ENCODE results near the gene MAT2A. TPM values are rescaled to one million over a fixed set of nuclear protein-coding genes. Genes with fewer than 3 reads are reported as not detected.

MAT2A gene
- total and polyA plus RNA-seq, 4 experiments from 2014 or later = 75.4 to 182 (median 151) TPM

GRCh38 chr2:85547859-85548607 lies 9.1 kb downstream of the MAT2A start:
- H3K36me3 Mint-ChIP-seq = peaks cover 35 to 61% of the 10 kb centered on the region in 2 donors
- Histone ChIP-seq H3K27ac (ENCODE audit: low read depth, low read length) (no peak overlapping the region), H3K4me3 (ENCODE audit: low read length in 2 of 2) (no peak overlapping the region), H3K9me3 (ENCODE audit: control insufficient read depth in 1 of 2, low read length in 2 of 2) (no peaks in the 10 kb centered on the region), H3K36me3 (ENCODE audit: insufficient read depth, low read length) (peaks cover 45% of the 10 kb centered on the region), H3K27me3 (ENCODE audit: insufficient read depth, low read length) (no peaks in the 10 kb centered on the region), H3K4me1 (ENCODE audit: insufficient read depth, low read length) (no peaks in the 10 kb centered on the region)
- intact Hi-C loops (cut with micrococcal nuclease) = no loop called here
- H3K4me3 Mint-ChIP-seq = no peak overlapping the region
- DNase-seq = no peak
- H3K27ac Mint-ChIP-seq = peak overlapping the region in 4 of 7 donors; percentile 13 to 51 (median 44)
- no peaks in the 10 kb centered on the region for H3K27me3 Mint-ChIP-seq
- POLR2A ChIA-PET (ENCODE audit: partially characterized antibody) = interaction anchor here (1.2 to 7.8 kb wide), 3 partner anchors 8 to 128 kb away, joined by 3 to 113 read pairs (median 92); partner anchors contain the start of genes C2orf68, MAT2A and SH2D6
- no peaks in the 10 kb centered on the region for H3K9me3 Mint-ChIP-seq
- CTCF ChIA-PET (ENCODE audit: partially characterized antibody) = interaction anchor here (1.1 to 12.4 kb wide), 7 partner anchors 9 to 247 kb away, joined by 3 to 378 read pairs (median 7); partner anchors contain the start of genes MAT2A and SH2D6
- peaks cover 4 to 10% (median 6%) of the 10 kb centered on the region in 4 donors for H3K4me1 Mint-ChIP-seq

DNA sequence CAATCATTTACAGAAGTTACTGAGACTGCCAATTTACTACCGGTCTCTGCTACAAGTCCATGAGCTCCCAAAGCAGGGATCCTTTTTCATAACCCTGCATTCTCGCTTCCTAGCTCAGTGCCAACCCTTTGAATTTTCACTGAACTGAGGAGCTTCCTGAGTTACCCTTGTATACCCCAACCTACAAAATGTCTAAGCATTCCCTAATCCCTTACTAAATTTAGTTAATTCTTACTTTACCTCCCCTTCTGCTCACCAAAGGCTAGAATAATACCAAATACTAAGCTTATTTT lies 9.6 kb downstream of the MAT2A start:
- DNase-seq = no peak
- Histone ChIP-seq H3K27me3 (ENCODE audit: insufficient read depth, low read length) (no peaks in the 10 kb centered on the region), H3K36me3 (ENCODE audit: insufficient read depth, low read length) (peaks cover 44% of the 10 kb centered on the region), H3K9me3 (ENCODE audit: control insufficient read depth in 1 of 2, low read length in 2 of 2) (no peaks in the 10 kb centered on the region), H3K4me1 (ENCODE audit: insufficient read depth, low read length) (no peaks in the 10 kb centered on the region), H3K4me3 (ENCODE audit: low read length in 2 of 2) (no peak overlapping the region), H3K27ac (ENCODE audit: low read depth, low read length) (no peak overlapping the region)
- peaks cover 3 to 7% (median 5%) of the 10 kb centered on the region in 4 donors for H3K4me1 Mint-ChIP-seq
- POLR2A ChIA-PET (ENCODE audit: partially characterized antibody) = interaction anchor here (0.7 to 7.8 kb wide), 5 partner anchors 9 to 229 kb away, joined by 3 to 113 read pairs (median 3); partner anchors contain the start of genes C2orf68, GGCX, MAT2A and SH2D6
- H3K4me3 Mint-ChIP-seq = no peak overlapping the region
- intact Hi-C loops (cut with micrococcal nuclease) = no loop called here
- peak overlapping the region in 3 of 7 donors; percentile 6 to 57 (median 46) for H3K27ac Mint-ChIP-seq
- H3K27me3 Mint-ChIP-seq = no peaks in the 10 kb centered on the region
- peaks cover 31 to 59% of the 10 kb centered on the region in 2 donors for H3K36me3 Mint-ChIP-seq
- CTCF ChIA-PET (ENCODE audit: partially characterized antibody) = interaction anchor here (1.1 to 12.4 kb wide), 7 partner anchors 8 to 248 kb away, joined by 3 to 378 read pairs (median 7); partner anchors contain the start of genes MAT2A and SH2D6
- no peaks in the 10 kb centered on the region for H3K9me3 Mint-ChIP-seq

DNA sequence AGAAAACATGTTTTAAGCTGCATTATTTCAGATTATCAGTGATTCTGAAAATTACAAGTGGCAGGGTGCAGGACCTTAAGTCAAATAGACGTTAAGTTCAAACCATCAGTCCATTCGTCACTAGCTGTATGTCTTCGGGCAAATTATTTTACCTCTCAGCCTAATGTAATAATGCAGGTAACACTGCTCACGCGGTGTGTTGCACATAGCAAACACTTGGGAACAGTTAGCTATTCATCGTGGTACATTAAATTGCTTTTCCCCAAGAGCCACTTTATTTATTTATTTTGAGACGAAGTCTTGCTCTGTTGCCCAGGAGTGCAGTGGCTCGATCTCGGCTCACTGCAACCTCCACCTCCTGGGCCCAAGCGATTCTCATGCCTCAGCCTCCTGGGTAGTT lies 10.1 kb downstream of the MAT2A start:
- CTCF ChIA-PET (ENCODE audit: partially characterized antibody) = interaction anchor here (1.0 to 12.4 kb wide), 8 partner anchors 10 to 249 kb away, joined by 3 to 378 read pairs (median 6); partner anchors contain the start of genes MAT2A, SH2D6 and VAMP8
- peaks cover 47% of the 10 kb centered on the region for H3K36me3 ChIP-seq (ENCODE audit: insufficient read depth, low read length)
- H3K27me3 Mint-ChIP-seq = no peaks in the 10 kb centered on the region
- DNase-seq = no peak
- H3K9me3 Mint-ChIP-seq = no peaks in the 10 kb centered on the region
- H3K27ac ChIP-seq (ENCODE audit: low read depth, low read length) = no peak overlapping the region
- H3K9me3 ChIP-seq (ENCODE audit: control insufficient read depth in 1 of 2, low read length in 2 of 2) = no peaks in the 10 kb centered on the region
- peaks cover 27 to 60% of the 10 kb centered on the region in 2 donors for H3K36me3 Mint-ChIP-seq
- H3K4me3 Mint-ChIP-seq = no peak overlapping the region
- no peaks in the 10 kb centered on the region for H3K27me3 ChIP-seq (ENCODE audit: insufficient read depth, low read length)
- POLR2A ChIA-PET (ENCODE audit: partially characterized antibody) = interaction anchor here (0.6 to 7.8 kb wide), 6 partner anchors 10 to 230 kb away, joined by 3 to 113 read pairs (median 3); partner anchors contain the start of genes C2orf68, GGCX, MAT2A and SH2D6
- H3K4me3 ChIP-seq (ENCODE audit: low read length in 2 of 2) = no peak overlapping the region
- intact Hi-C loops (cut with micrococcal nuclease) = no loop called here
- H3K4me1 ChIP-seq (ENCODE audit: insufficient read depth, low read length) = no peaks in the 10 kb centered on the region
- H3K27ac Mint-ChIP-seq = peak overlapping the region in 1 of 7 donors; percentile 47
- peaks cover 3 to 7% (median 4%) of the 10 kb centered on the region in 4 donors for H3K4me1 Mint-ChIP-seq

DNA sequence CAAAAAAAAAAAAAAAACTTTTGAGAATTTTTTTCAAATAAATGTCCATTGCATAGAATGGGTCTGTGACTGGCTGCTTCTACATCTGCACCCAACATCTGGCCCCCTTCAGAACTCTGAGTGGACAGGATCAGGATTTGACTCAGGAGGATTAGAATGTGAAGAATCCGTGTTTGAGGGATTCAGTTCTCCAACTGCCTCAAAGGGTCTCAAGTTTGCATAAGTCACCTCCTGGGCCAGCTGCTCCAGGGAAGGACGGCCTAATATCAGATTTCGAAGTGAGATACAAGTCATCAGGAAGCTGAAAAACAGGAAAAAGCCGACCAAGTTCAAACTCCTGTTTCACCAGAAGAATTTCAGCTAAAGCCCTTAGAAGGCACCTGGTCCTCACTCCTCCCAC lies 10.9 kb downstream of the MAT2A start:
- peaks cover 0 to 7% (median 4%) of the 10 kb centered on the region in 4 donors for H3K4me1 Mint-ChIP-seq
- no peaks in the 10 kb centered on the region for H3K27me3 Mint-ChIP-seq
- H3K9me3 Mint-ChIP-seq = no peaks in the 10 kb centered on the region
- Histone ChIP-seq H3K9me3 (ENCODE audit: control insufficient read depth in 1 of 2, low read length in 2 of 2) (no peaks in the 10 kb centered on the region), H3K36me3 (ENCODE audit: insufficient read depth, low read length) (peaks cover 47% of the 10 kb centered on the region), H3K27ac (ENCODE audit: low read depth, low read length) (no peak overlapping the region), H3K4me3 (ENCODE audit: low read length in 2 of 2) (no peak overlapping the region), H3K27me3 (ENCODE audit: insufficient read depth, low read length) (no peaks in the 10 kb centered on the region), H3K4me1 (ENCODE audit: insufficient read depth, low read length) (no peaks in the 10 kb centered on the region)
- ChIA-PET CTCF (ENCODE audit: partially characterized antibody) (interaction anchor here (0.5 to 12.4 kb wide), 10 partner anchors 9 to 249 kb away, joined by 3 to 378 read pairs (median 6); partner anchors contain the start of genes MAT2A, SH2D6 and VAMP8), POLR2A (ENCODE audit: partially characterized antibody) (interaction anchor here (0.6 to 7.8 kb wide), 4 partner anchors 10 to 130 kb away, joined by 3 to 113 read pairs (median 48); partner anchors contain the start of genes GGCX, MAT2A and SH2D6)
- no peak overlapping the region for H3K4me3 Mint-ChIP-seq
- intact Hi-C loops (cut with micrococcal nuclease) = no loop called here
- peaks cover 26 to 60% of the 10 kb centered on the region in 2 donors for H3K36me3 Mint-ChIP-seq
- no peak for DNase-seq
- H3K27ac Mint-ChIP-seq = no peak overlapping the region

DNA sequence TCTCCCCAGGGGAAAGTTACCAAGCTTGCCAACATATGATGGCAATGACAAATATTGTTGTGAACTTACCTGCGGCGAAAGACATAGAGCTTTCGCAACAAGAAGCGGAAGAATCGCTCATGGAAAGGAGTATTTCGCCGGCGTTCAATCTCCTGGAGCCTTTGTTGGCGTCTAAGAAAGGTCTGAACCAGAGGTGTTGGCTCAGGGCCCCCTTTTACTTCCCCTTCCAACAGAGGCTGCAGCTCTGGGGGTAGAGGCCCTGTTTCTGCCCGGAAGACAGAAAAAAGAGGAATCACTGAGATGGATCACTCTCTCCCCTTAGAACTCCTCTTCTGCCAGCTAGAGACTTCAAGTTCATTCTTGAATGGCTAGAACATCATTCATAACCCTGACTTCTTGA lies 11.5 kb downstream of the MAT2A start:
- H3K4me1 ChIP-seq (ENCODE audit: insufficient read depth, low read length) = no peaks in the 10 kb centered on the region
- intact Hi-C loops (cut with micrococcal nuclease) = no loop called here
- H3K9me3 Mint-ChIP-seq = no peaks in the 10 kb centered on the region
- H3K9me3 ChIP-seq (ENCODE audit: control insufficient read depth in 1 of 2, low read length in 2 of 2) = no peaks in the 10 kb centered on the region
- no peak for DNase-seq
- H3K27ac ChIP-seq (ENCODE audit: low read depth, low read length) = no peak overlapping the region
- no peak overlapping the region for H3K4me3 ChIP-seq (ENCODE audit: low read length in 2 of 2)
- CTCF ChIA-PET (ENCODE audit: partially characterized antibody) = interaction anchor here (0.6 to 12.4 kb wide), 16 partner anchors 8 to 227 kb away, joined by 3 to 378 read pairs (median 6); partner anchors contain the start of genes C2orf68, ELMOD3, MAT2A and RETSAT
- H3K27me3 Mint-ChIP-seq = no peaks in the 10 kb centered on the region
- H3K4me3 Mint-ChIP-seq = no peak overlapping the region
- POLR2A ChIA-PET (ENCODE audit: partially characterized antibody) = interaction anchor here (1.0 to 7.8 kb wide), 4 partner anchors 11 to 159 kb away, joined by 3 to 113 read pairs (median 52); partner anchors contain the start of genes GGCX, MAT2A and SH2D6
- no peak overlapping the region for H3K27ac Mint-ChIP-seq
- peaks cover 0 to 7% (median 4%) of the 10 kb centered on the region in 4 donors for H3K4me1 Mint-ChIP-seq
- H3K36me3 ChIP-seq (ENCODE audit: insufficient read depth, low read length) = peaks cover 48% of the 10 kb centered on the region
- peaks cover 30 to 59% of the 10 kb centered on the region in 2 donors for H3K36me3 Mint-ChIP-seq
- no peaks in the 10 kb centered on the region for H3K27me3 ChIP-seq (ENCODE audit: insufficient read depth, low read length)

GRCh38 chr2:85551698-85552678 lies 13.0 kb downstream of the MAT2A start:
- Mint-ChIP-seq H3K27ac (peak overlapping the region; percentile 22 to 70 (median 47)), H3K36me3 (peaks cover 27 to 58% of the 10 kb centered on the region in 2 donors), H3K4me1 (peaks cover 0 to 7% (median 4%) of the 10 kb centered on the region in 4 donors), H3K27me3 (no peaks in the 10 kb centered on the region), H3K4me3 (no peak overlapping the region), H3K9me3 (no peaks in the 10 kb centered on the region)
- peak; percentile 86 to 90 (median 87) for DNase-seq
- H3K27me3 ChIP-seq (ENCODE audit: insufficient read depth, low read length) = no peaks in the 10 kb centered on the region
- H3K4me3 ChIP-seq (ENCODE audit: low read length in 2 of 2) = no peak overlapping the region
- no peak overlapping the region for H3K27ac ChIP-seq (ENCODE audit: low read depth, low read length)
- peaks cover 42% of the 10 kb centered on the region for H3K36me3 ChIP-seq (ENCODE audit: insufficient read depth, low read length)
- intact Hi-C loops (cut with micrococcal nuclease) = loop anchor here (1.0 to 2.0 kb wide), 7 partner anchors 9 to 252 kb away; partner anchors contain the start of genes ELMOD3, GGCX, MAT2A and RETSAT
- no peaks in the 10 kb centered on the region for H3K9me3 ChIP-seq (ENCODE audit: control insufficient read depth in 1 of 2, low read length in 2 of 2)
- no peaks in the 10 kb centered on the region for H3K4me1 ChIP-seq (ENCODE audit: insufficient read depth, low read length)
- CTCF ChIA-PET (ENCODE audit: partially characterized antibody) = interaction anchor here (0.6 to 12.4 kb wide), 37 partner anchors 10 to 286 kb away, joined by 3 to 378 read pairs (median 4); partner anchors contain the start of genes C2orf68, ELMOD3, GGCX and MAT2A
- POLR2A ChIA-PET (ENCODE audit: partially characterized antibody) = interaction anchor here (1.0 to 7.8 kb wide), 10 partner anchors 9 to 225 kb away, joined by 4 to 113 read pairs (median 8); partner anchors contain the start of genes C2orf68, GGCX, MAT2A and SH2D6
